Right renal pelvis (tissue), 4 donors: ENCODE measurements around the gene C17orf113. TPM values are rescaled to one million over a fixed set of nuclear protein-coding genes. Genes with fewer than 3 reads are reported as not detected.
"Not testable (repeated sequence)": the region's sequence is repeated elsewhere in the genome, so short reads cannot be mapped to it uniquely, and the experiment has no call there.

ENCODE experiments used
- DNase-seq, 4 donors: peaks; one replicate each; pipeline ENCODE4 v3.0.0-alpha.2; 2013; ENCODE audit warnings: low read depth in 4 of 4, low spot score in 3 of 4, missing footprints in 1 of 4
- polyA plus RNA-seq, 4 donors: library from polyadenylated mRNA; unstranded; fragments of 120-200 nt; gene quantifications; one replicate each; pipeline ENCODE4 v1.2.1, GENCODE V29; 2013; ENCODE audit not compliant: insufficient read length in 4 of 4

C17orf113 gene
- polyA plus RNA-seq, 4 donors: 3.7 to 4.1 (median 3.9) TPM

- DNase-seq: no peak
These were observed 32.6 kb downstream of the C17orf113 start for GRCh38 chr17:42017866-42018200.

- DNase-seq: peak; percentile 82 to 84 (median 82)
These were observed 33.2 kb downstream of the C17orf113 start, which contains the start of gene DNAJC7 for GRCh38 chr17:42016941-42017865. Gene DNAJC7, minus strand, starts transcription at chr17:42017439. Its CDS starts 23 bp downstream, at chr17:42017416.

- no peak for DNase-seq
These were observed 34.0 kb downstream of the C17orf113 start for GRCh38 chr17:42016411-42016831.

- DNase-seq: not testable (repeated sequence)
These were observed 36.7 kb downstream of the C17orf113 start for GRCh38 chr17:42013740-42014139.

GRCh38 chr17:42012363-42012762 lies 38.0 kb downstream of the C17orf113 start:
- DNase-seq: not testable (repeated sequence)

- DNase-seq: no peak
These were observed 39.4 kb downstream of the C17orf113 start for GRCh38 chr17:42010898-42011516.

GRCh38 chr17:42010266-42010680 lies 40.1 kb downstream of the C17orf113 start:
- DNase-seq: not testable (repeated sequence)

- DNase-seq: no peak
These were observed 41.2 kb downstream of the C17orf113 start for GRCh38 chr17:42009170-42009569.

GRCh38 chr17:42005166-42005565 lies 45.2 kb downstream of the C17orf113 start:
- DNase-seq: no peak

GRCh38 chr17:42002792-42003301 lies 47.6 kb downstream of the C17orf113 start:
- DNase-seq: no peak

- DNase-seq: no peak
These were observed 48.1 kb downstream of the C17orf113 start for GRCh38 chr17:42002175-42002791.

GRCh38 chr17:42001729-42002128 lies 48.7 kb downstream of the C17orf113 start:
- DNase-seq: no peak

GRCh38 chr17:42000413-42001133 lies 49.8 kb downstream of the C17orf113 start:
- no peak for DNase-seq

GRCh38 chr17:41998497-41998896 lies 51.9 kb downstream of the C17orf113 start:
- DNase-seq: no peak

GRCh38 chr17:41996855-41997164 lies 53.6 kb downstream of the C17orf113 start:
- DNase-seq: no peak

GRCh38 chr17:41992576-41992975 lies 57.8 kb downstream of the C17orf113 start:
- no peak for DNase-seq

- no peak for DNase-seq
These were observed 60.5 kb downstream of the C17orf113 start for GRCh38 chr17:41989702-41990419.

- DNase-seq: no peak
These were observed 62.0 kb downstream of the C17orf113 start for GRCh38 chr17:41988418-41988817.
